Measurements from ENCODE around the gene ACACA. TPM values are rescaled to one million over a fixed set of nuclear protein-coding genes. Genes with fewer than 3 reads are reported as not detected.

Gene ACACA
- total RNA-seq, 4 donors from 2014 or later: 40.5 to 64.1 (median 51.8) TPM

- H3K36me3 ChIP-seq: peaks cover 3 to 59% of the 10 kb centered on the region in 2 donors
- 51 to 66% methylated on average over 3 of the region's 3 CpGs for WGBS, 2 donors (ENCODE audit: low coverage in 1 of 2)
- H3K27ac ChIP-seq: no peak overlapping the region
- H3K4me3 ChIP-seq: no peak overlapping the region
- no peaks in the 10 kb centered on the region for H3K9me3 ChIP-seq
- H3K27me3 ChIP-seq: no peaks in the 10 kb centered on the region
- peaks cover 0 to 16% (median 0%) of the 10 kb centered on the region in 3 donors for H3K4me1 ChIP-seq
- TF ChIP-seq CTCF (IDR thresholded peaks at IDR 0.05) (no peak), POLR2A (IDR thresholded peaks at IDR 0.05) (no peak), POLR2AphosphoS5 (IDR thresholded peaks at IDR 0.05) (no peak), EP300 (IDR thresholded peaks at IDR 0.05) (no peak)
- no peak for ATAC-seq
These were observed 318.2 kb downstream of the ACACA start for GRCh38 chr17:37088459-37088858.

GRCh38 chr17:37087683-37088082 is 319.0 kb downstream of the ACACA start:
- H3K36me3 ChIP-seq: peaks cover 3 to 51% of the 10 kb centered on the region in 2 donors
- 85 to 100% methylated on average over 5 of the region's 5 CpGs for WGBS, 2 donors (ENCODE audit: low coverage in 1 of 2)
- H3K4me1 ChIP-seq: peaks cover 0 to 16% (median 0%) of the 10 kb centered on the region in 3 donors
- no peaks in the 10 kb centered on the region for H3K9me3 ChIP-seq
- no peak overlapping the region for H3K27ac ChIP-seq
- TF ChIP-seq CTCF (IDR thresholded peaks at IDR 0.05) (no peak), EP300 (IDR thresholded peaks at IDR 0.05) (no peak), POLR2A (IDR thresholded peaks at IDR 0.05) (no peak), POLR2AphosphoS5 (IDR thresholded peaks at IDR 0.05) (no peak)
- ATAC-seq: no peak
- H3K27me3 ChIP-seq: no peaks in the 10 kb centered on the region
- H3K4me3 ChIP-seq: no peak overlapping the region

GRCh38 chr17:37086948-37087347 is 319.7 kb downstream of the ACACA start:
- H3K36me3 ChIP-seq: peaks cover 3 to 49% of the 10 kb centered on the region in 2 donors

GRCh38 chr17:37086334-37086733 is 320.3 kb downstream of the ACACA start:
- peaks cover 0 to 11% (median 0%) of the 10 kb centered on the region in 3 donors for H3K4me1 ChIP-seq
- H3K36me3 ChIP-seq: peaks cover 3 to 49% of the 10 kb centered on the region in 2 donors
- no peak overlapping the region for H3K4me3 ChIP-seq
- no peaks in the 10 kb centered on the region for H3K27me3 ChIP-seq
- no peak for ATAC-seq
- no peaks in the 10 kb centered on the region for H3K9me3 ChIP-seq
- 100% methylated on average over 3 of the region's 3 CpGs; no CpG with 5 or more reads in 1 of the 2 donors for WGBS, 2 donors (ENCODE audit: low coverage in 1 of 2)
- no peak overlapping the region for H3K27ac ChIP-seq
- TF ChIP-seq EP300 (IDR thresholded peaks at IDR 0.05): no peak
- no peak for TF ChIP-seq POLR2AphosphoS5 (IDR thresholded peaks at IDR 0.05)
- no peak for TF ChIP-seq CTCF (IDR thresholded peaks at IDR 0.05)
- no peak for TF ChIP-seq POLR2A (IDR thresholded peaks at IDR 0.05)

More at GRCh38 chr17:37086948-37087347, 319.7 kb downstream of the ACACA start:
- Histone ChIP-seq H3K27me3 (no peaks in the 10 kb centered on the region), H3K9me3 (no peaks in the 10 kb centered on the region), H3K4me3 (no peak overlapping the region), H3K27ac (no peak overlapping the region), H3K4me1 (peaks cover 0 to 16% (median 0%) of the 10 kb centered on the region in 3 donors)
- 76 to 100% methylated on average over 2 of the region's 3 CpGs for WGBS, 2 donors (ENCODE audit: low coverage in 1 of 2)
- TF ChIP-seq POLR2AphosphoS5 (IDR thresholded peaks at IDR 0.05) (no peak), CTCF (IDR thresholded peaks at IDR 0.05) (no peak), POLR2A (IDR thresholded peaks at IDR 0.05) (no peak), EP300 (IDR thresholded peaks at IDR 0.05) (no peak)
- no peak for ATAC-seq

GRCh38 chr17:37084372-37084771 is 322.3 kb downstream of the ACACA start:
- peaks cover 3 to 49% of the 10 kb centered on the region in 2 donors for H3K36me3 ChIP-seq
- WGBS, 2 donors (ENCODE audit: low coverage in 1 of 2): 47 to 72% methylated on average over 3 to 4 of the region's 5 CpGs
- no peak for ATAC-seq
- H3K4me1 ChIP-seq: no peaks in the 10 kb centered on the region
- no peaks in the 10 kb centered on the region for H3K27me3 ChIP-seq
- no peak overlapping the region for H3K27ac ChIP-seq
- H3K4me3 ChIP-seq: no peak overlapping the region
- H3K9me3 ChIP-seq: no peaks in the 10 kb centered on the region
- TF ChIP-seq POLR2A (IDR thresholded peaks at IDR 0.05) (no peak), CTCF (IDR thresholded peaks at IDR 0.05) (no peak), POLR2AphosphoS5 (IDR thresholded peaks at IDR 0.05) (no peak), EP300 (IDR thresholded peaks at IDR 0.05) (no peak)
